ENCODE results near the gene CUEDC1.

DNA sequence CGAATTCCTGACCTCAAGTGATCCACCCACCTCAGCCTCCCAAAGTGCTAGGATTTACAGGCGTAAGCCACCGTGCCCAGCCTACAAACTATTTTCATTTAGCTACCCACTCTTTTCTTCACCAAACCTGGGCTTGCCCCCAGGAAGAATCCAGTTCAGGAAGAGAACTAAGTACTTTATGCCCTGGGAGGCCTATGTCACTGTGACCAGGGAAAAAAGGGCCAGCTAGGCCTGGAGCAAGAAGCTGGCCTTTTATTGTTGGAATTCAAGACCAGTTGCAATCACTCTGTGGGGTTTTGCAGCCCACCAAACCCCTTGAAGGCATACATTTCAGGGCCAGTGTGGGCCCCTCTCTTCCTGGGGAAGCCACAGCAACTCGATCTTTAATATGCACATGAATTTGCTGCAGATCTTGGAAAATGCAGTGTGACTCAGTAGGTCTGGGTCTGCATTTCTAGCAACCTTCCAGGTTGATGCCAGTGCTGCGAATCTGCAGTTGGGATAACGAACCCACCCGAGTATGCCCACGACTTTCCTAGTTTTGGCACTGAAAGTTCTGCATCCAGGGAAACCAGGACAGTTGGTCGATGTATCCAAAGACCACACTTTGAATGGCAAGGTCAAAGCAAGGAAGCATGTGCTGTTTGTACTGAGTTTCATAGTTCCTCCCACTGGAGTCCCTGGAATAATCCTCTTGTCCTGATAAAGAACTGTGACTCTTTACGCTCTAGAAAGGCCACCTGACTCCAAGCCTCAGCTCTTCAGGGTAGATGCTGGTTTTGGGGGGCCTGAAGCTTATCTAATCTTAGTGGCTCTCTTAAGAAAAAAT is 98.2 kb downstream of the CUEDC1 start:
- TF ChIP-seq, protein P1, sequence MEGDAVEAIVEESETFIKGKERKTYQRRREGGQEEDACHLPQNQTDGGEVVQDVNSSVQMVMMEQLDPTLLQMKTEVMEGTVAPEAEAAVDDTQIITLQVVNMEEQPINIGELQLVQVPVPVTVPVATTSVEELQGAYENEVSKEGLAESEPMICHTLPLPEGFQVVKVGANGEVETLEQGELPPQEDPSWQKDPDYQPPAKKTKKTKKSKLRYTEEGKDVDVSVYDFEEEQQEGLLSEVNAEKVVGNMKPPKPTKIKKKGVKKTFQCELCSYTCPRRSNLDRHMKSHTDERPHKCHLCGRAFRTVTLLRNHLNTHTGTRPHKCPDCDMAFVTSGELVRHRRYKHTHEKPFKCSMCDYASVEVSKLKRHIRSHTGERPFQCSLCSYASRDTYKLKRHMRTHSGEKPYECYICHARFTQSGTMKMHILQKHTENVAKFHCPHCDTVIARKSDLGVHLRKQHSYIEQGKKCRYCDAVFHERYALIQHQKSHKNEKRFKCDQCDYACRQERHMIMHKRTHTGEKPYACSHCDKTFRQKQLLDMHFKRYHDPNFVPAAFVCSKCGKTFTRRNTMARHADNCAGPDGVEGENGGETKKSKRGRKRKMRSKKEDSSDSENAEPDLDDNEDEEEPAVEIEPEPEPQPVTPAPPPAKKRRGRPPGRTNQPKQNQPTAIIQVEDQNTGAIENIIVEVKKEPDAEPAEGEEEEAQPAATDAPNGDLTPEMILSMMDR (IDR thresholded peaks at IDR 0.05) = no peak
- no peak for TF ChIP-seq POLR2A (IDR thresholded peaks at IDR 0.05)
